CD14-positive monocyte (primary cell): Measurements from ENCODE around the gene CAMK1G. TPM values are rescaled to one million over a fixed set of nuclear protein-coding genes. Genes with fewer than 3 reads are reported as not detected.
A peak's percentile ranks its signal among the peaks of the same experiment; 100 is the strongest.

Experiments used
- DNase-seq, 3 donors: peaks; one replicate each; pipeline ENCODE4 v3.0.0-alpha.2; 2011 to 2022
- H2AFZ ChIP-seq: 2 replicates; pipeline ENCODE4 v1.6.0; 2012; ENCODE audit warnings: mild to moderate bottlenecking, low read depth, low read length, inconsistent platforms; ENCODE audit not compliant: insufficient read depth, poor library complexity, severe bottlenecking
- H3K27ac ChIP-seq, 2 donors: 1 replicate in 1 of 2; 2 replicates in 1 of 2; pipeline ENCODE4 v1.5.1; 2012 to 2013; ENCODE audit warnings: low read length in 2 of 2, control low read depth in 1 of 2, inconsistent platforms in 1 of 2, low read depth in 1 of 2, mild to moderate bottlenecking in 1 of 2
- H3K27me3 ChIP-seq, 2 donors: one replicate each; pipeline versions ENCODE4 v1.6.0 to v1.6.1; 2011 to 2013; ENCODE audit warnings: low read length in 2 of 2; ENCODE audit not compliant: control insufficient read depth in 2 of 2, insufficient read depth in 2 of 2
- H3K36me3 ChIP-seq, 2 donors: replicated peaks in 1 of 2; 1 replicate in 1 of 2; 2 replicates in 1 of 2; pipeline versions ENCODE4 v1.5.1 to v1.6.1; 2012 to 2013; ENCODE audit warnings: low read length in 2 of 2, control low read depth in 1 of 2, inconsistent platforms in 1 of 2, mild to moderate bottlenecking in 1 of 2; ENCODE audit not compliant: insufficient read depth in 2 of 2, control insufficient read depth in 1 of 2
- H3K4me1 ChIP-seq, 2 donors: 1 replicate in 1 of 2; 2 replicates in 1 of 2; pipeline versions ENCODE4 v1.5.1 to v1.6.1; 2012 to 2013; ENCODE audit warnings: low read length in 2 of 2, control low read depth in 1 of 2, inconsistent platforms in 1 of 2, mild to moderate bottlenecking in 1 of 2, moderate library complexity in 1 of 2; ENCODE audit not compliant: insufficient read depth in 2 of 2, control insufficient read depth in 1 of 2
- H3K4me2 ChIP-seq: replicated peaks from 2 replicates; pipeline ENCODE3; 2012; ENCODE audit warnings: low read length, moderate library complexity, mild to moderate bottlenecking; ENCODE audit not compliant: poor library complexity, severe bottlenecking; ENCODE audit errors: extremely low read depth
- H3K4me3 ChIP-seq, 3 experiments: fragments of 200-600 bp in 1 of 3; sonication (generic) in 1 of 3; replicated peaks in 1 of 3; 1 replicate in 2 of 3; 2 replicates in 1 of 3; pipeline ENCODE4 v1.5.1; 2011 to 2013; ENCODE audit warnings: low read length in 3 of 3, mild to moderate bottlenecking in 3 of 3, control low read depth in 2 of 3, low read depth in 2 of 3, inconsistent platforms in 1 of 3, moderate library complexity in 1 of 3
- H3K79me2 ChIP-seq: 2 replicates; pipeline ENCODE4 v1.6.0; 2012; ENCODE audit warnings: mild to moderate bottlenecking, control low read depth, inconsistent platforms, low read length, moderate library complexity; ENCODE audit not compliant: insufficient read depth
- H3K9ac ChIP-seq: 2 replicates; pipeline ENCODE4 v1.6.0; 2017; ENCODE audit warnings: low read length, mild to moderate bottlenecking; ENCODE audit not compliant: insufficient read depth, poor library complexity, severe bottlenecking
- H3K9me3 ChIP-seq, 2 donors: replicated peaks in 1 of 2; 1 replicate in 1 of 2; 2 replicates in 1 of 2; pipeline versions ENCODE4 v1.5.1 to v1.6.1; 2012 to 2013; ENCODE audit warnings: low read length in 2 of 2, control low read depth in 1 of 2; ENCODE audit not compliant: control insufficient read depth in 1 of 2, insufficient read depth in 1 of 2
- H4K20me1 ChIP-seq: 2 replicates; pipeline ENCODE4 v1.6.0; 2012; ENCODE audit warnings: mild to moderate bottlenecking, low read length, control low read depth, moderate library complexity; ENCODE audit not compliant: insufficient read depth
- H3K27ac Mint-ChIP-seq, 7 donors: one replicate each; pipeline ENCODE4 v1.8.0; 2020; ENCODE audit warnings: mild to moderate bottlenecking in 7 of 7, mixed read lengths in 7 of 7, moderate library complexity in 6 of 7, inconsistent platforms in 2 of 7
- H3K27me3 Mint-ChIP-seq, 3 donors: one replicate each; pipeline ENCODE4 v1.8.0; 2021 to 2022; ENCODE audit warnings: low read depth in 3 of 3, mild to moderate bottlenecking in 3 of 3, mixed read lengths in 3 of 3, moderate library complexity in 3 of 3, inconsistent platforms in 1 of 3
- H3K36me3 Mint-ChIP-seq, 2 donors: one replicate each; pipeline ENCODE4 v1.8.0; 2020; ENCODE audit warnings: mixed read lengths in 2 of 2, inconsistent platforms in 1 of 2, mild to moderate bottlenecking in 1 of 2
- H3K4me1 Mint-ChIP-seq: one replicate; pipeline ENCODE4 v1.8.0; 2020; ENCODE audit warnings: mild to moderate bottlenecking, mixed read lengths
- H3K4me3 Mint-ChIP-seq, 2 donors: one replicate each; pipeline ENCODE4 v1.8.0; 2020; ENCODE audit warnings: mild to moderate bottlenecking in 2 of 2, mixed read lengths in 2 of 2, moderate library complexity in 1 of 2
- H3K9me3 Mint-ChIP-seq, 7 donors: one replicate each; pipeline ENCODE4 v1.8.0; 2020 to 2022; ENCODE audit warnings: mixed read lengths in 7 of 7, mild to moderate bottlenecking in 6 of 7, moderate library complexity in 6 of 7, inconsistent platforms in 2 of 7
- CTCF ChIP-seq: fragments of 200-600 bp; IDR thresholded peaks from one replicate; pipeline ENCODE4 v1.8.0; 2022; ENCODE audit warnings: antibody characterized with exemption, mild to moderate bottlenecking
- WGBS: methylation state at CpG from one replicate; pipeline ENCODE4 v1.1.5; 2013; ENCODE audit warnings: missing lambda C conversion rate; ENCODE audit not compliant: insufficient coverage; 5-methylcytosine and 5-hydroxymethylcytosine counted together
- intact Hi-C, 2 donors: fragments of 100-400 bp; cut with micrococcal nuclease; formaldehyde crosslinking; loops; one replicate each; pipeline versions ENCODE4 v1.15.0 to v1.15.1; 2023
- polyA plus RNA-seq, 3 donors: library from polyadenylated mRNA; depleted of rRNA in 1 of 3; unstranded in 2 of 3; stranded (reverse) in 1 of 3; fragments of 300-500 nt in 2 of 3; fragments of >200 nt in 1 of 3; fragmentation: Illumina TruSeq in 2 of 3; gene quantifications; 1 replicate in 2 of 3; 2 replicates in 1 of 3; pipeline ENCODE4 v1.2.3, GENCODE V29; 2012 to 2021

Gene CAMK1G
- polyA plus RNA-seq, 3 donors = not detected

- TF ChIP-seq CTCF = no peak
- H3K9me3 Mint-ChIP-seq = peaks cover 0 to 8% (median 4%) of the 10 kb centered on the region in 7 donors
- H3K9ac ChIP-seq = no peak overlapping the region
- H3K4me2 ChIP-seq = no peak overlapping the region
- H3K4me1 Mint-ChIP-seq = peaks cover 30% of the 10 kb centered on the region
- no peaks in the 10 kb centered on the region for H3K9me3 ChIP-seq
- intact Hi-C loops = loop anchor here in 1 of 2 donors (5.0 to 10.0 kb wide), 3 partner anchors 48 to 67 kb away; partner anchors contain the start of gene G0S2
- DNase-seq = peak in 1 of 3 donors; percentile 43
- 93% methylated on average over 4 of the region's 15 CpGs for WGBS
- peaks cover 0 to 4% of the 10 kb centered on the region in 2 donors for H3K27me3 ChIP-seq
- H3K36me3 ChIP-seq = no peaks in the 10 kb centered on the region
- peaks cover 16 to 33% (median 26%) of the 10 kb centered on the region in 3 donors for H3K27me3 Mint-ChIP-seq
- peaks cover 20% of the 10 kb centered on the region in 2 donors for H3K4me1 ChIP-seq
- no peak overlapping the region for H3K4me3 Mint-ChIP-seq
- no peaks in the 10 kb centered on the region for H4K20me1 ChIP-seq
- H3K36me3 Mint-ChIP-seq = no peaks in the 10 kb centered on the region
- peak overlapping the region in 4 of 7 donors; percentile 5 to 58 (median 47) for H3K27ac Mint-ChIP-seq
- no peak overlapping the region for H3K4me3 ChIP-seq
- no peak overlapping the region for H3K27ac ChIP-seq
- no peaks in the 10 kb centered on the region for H3K79me2 ChIP-seq
- H2AFZ ChIP-seq = no peak overlapping the region
These were observed 41.3 kb downstream of the CAMK1G start for GRCh38 chr1:209624558-209625549.

GRCh38 chr1:209625791-209626285, 42.3 kb downstream of the CAMK1G start:
- no peak for TF ChIP-seq CTCF
- no peak for DNase-seq
- peaks cover 0 to 8% (median 4%) of the 10 kb centered on the region in 7 donors for H3K9me3 Mint-ChIP-seq
- H3K27ac Mint-ChIP-seq = peak overlapping the region in 6 of 7 donors; percentile 41 to 93 (median 72)
- H4K20me1 ChIP-seq = no peaks in the 10 kb centered on the region
- H3K4me1 ChIP-seq = peaks cover 20% of the 10 kb centered on the region in 2 donors
- H3K4me1 Mint-ChIP-seq = peaks cover 27% of the 10 kb centered on the region
- peaks cover 19 to 37% (median 31%) of the 10 kb centered on the region in 3 donors for H3K27me3 Mint-ChIP-seq
- intact Hi-C loops = loop anchor here in 1 of 2 donors (5.0 to 10.0 kb wide), 3 partner anchors 49 to 66 kb away; partner anchors contain the start of gene G0S2
- no peak overlapping the region for H3K9ac ChIP-seq
- no peaks in the 10 kb centered on the region for H3K9me3 ChIP-seq
- WGBS = 96% methylated on average over 18 of the region's 18 CpGs
- peaks cover 0 to 8% of the 10 kb centered on the region in 2 donors for H3K27me3 ChIP-seq
- H3K4me3 Mint-ChIP-seq = no peak overlapping the region
- H3K27ac ChIP-seq = no peak overlapping the region
- no peaks in the 10 kb centered on the region for H3K36me3 Mint-ChIP-seq
- H3K36me3 ChIP-seq = no peaks in the 10 kb centered on the region
- H2AFZ ChIP-seq = no peak overlapping the region
- H3K4me3 ChIP-seq = no peak overlapping the region
- H3K4me2 ChIP-seq = no peak overlapping the region
- H3K79me2 ChIP-seq = no peaks in the 10 kb centered on the region
